ENCODE data around the gene AGFG2.

- TF ChIP-seq, protein P1, sequence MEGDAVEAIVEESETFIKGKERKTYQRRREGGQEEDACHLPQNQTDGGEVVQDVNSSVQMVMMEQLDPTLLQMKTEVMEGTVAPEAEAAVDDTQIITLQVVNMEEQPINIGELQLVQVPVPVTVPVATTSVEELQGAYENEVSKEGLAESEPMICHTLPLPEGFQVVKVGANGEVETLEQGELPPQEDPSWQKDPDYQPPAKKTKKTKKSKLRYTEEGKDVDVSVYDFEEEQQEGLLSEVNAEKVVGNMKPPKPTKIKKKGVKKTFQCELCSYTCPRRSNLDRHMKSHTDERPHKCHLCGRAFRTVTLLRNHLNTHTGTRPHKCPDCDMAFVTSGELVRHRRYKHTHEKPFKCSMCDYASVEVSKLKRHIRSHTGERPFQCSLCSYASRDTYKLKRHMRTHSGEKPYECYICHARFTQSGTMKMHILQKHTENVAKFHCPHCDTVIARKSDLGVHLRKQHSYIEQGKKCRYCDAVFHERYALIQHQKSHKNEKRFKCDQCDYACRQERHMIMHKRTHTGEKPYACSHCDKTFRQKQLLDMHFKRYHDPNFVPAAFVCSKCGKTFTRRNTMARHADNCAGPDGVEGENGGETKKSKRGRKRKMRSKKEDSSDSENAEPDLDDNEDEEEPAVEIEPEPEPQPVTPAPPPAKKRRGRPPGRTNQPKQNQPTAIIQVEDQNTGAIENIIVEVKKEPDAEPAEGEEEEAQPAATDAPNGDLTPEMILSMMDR (IDR thresholded peaks at IDR 0.05; ENCODE audit: low read depth, low read length, missing input control): no peak
- TF ChIP-seq SP1 (IDR thresholded peaks at IDR 0.05) (no peak), TAF1 (conservative IDR thresholded peaks at IDR 0.05) (no peak)
Measured at GRCh38 chr7:100565133-100565571, 26.1 kb downstream of the AGFG2 start.

Measured in liver (tissue), 3 donors.